ENCODE results near the gene AP3B1.

AP3B1 gene

DNA sequence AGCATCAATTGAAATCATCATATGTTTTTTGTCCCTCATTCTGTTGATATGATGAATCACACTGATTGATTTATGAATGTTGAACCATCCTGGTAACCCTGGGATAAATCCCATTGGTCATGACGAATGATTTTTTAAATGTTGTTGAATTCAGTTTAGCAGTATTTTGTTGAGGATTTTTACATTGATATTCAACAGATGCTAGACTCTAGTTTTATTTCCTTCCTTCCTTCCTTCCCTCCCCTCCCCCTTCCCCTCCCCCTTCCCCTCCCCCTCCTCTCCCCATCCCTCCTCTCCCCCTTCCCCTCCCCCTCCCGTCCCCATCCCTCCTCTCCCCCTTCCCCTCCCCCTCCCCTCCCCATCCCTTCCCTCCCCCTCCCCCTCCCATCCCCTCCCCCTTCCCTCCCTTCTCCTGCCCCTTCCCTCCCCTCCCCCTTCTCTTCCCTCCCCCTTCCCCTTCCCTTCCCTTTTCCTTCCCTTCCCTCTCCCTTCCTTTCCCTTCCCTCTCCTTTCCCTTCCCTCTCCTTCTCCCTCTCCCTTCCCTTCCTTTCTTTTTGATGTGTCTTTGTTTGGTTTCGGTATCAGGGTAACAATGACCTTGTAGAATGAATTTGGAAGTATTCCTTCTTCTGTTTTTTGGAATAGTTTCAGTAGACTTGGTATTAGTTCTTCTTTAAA lies 142.8 kb downstream of the AP3B1 start:
- TF ChIP-seq, protein P1, sequence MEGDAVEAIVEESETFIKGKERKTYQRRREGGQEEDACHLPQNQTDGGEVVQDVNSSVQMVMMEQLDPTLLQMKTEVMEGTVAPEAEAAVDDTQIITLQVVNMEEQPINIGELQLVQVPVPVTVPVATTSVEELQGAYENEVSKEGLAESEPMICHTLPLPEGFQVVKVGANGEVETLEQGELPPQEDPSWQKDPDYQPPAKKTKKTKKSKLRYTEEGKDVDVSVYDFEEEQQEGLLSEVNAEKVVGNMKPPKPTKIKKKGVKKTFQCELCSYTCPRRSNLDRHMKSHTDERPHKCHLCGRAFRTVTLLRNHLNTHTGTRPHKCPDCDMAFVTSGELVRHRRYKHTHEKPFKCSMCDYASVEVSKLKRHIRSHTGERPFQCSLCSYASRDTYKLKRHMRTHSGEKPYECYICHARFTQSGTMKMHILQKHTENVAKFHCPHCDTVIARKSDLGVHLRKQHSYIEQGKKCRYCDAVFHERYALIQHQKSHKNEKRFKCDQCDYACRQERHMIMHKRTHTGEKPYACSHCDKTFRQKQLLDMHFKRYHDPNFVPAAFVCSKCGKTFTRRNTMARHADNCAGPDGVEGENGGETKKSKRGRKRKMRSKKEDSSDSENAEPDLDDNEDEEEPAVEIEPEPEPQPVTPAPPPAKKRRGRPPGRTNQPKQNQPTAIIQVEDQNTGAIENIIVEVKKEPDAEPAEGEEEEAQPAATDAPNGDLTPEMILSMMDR (conservative IDR thresholded peaks at IDR 0.05), result no peak
- H3K27ac ChIP-seq, result no peak overlapping the region

DNA sequence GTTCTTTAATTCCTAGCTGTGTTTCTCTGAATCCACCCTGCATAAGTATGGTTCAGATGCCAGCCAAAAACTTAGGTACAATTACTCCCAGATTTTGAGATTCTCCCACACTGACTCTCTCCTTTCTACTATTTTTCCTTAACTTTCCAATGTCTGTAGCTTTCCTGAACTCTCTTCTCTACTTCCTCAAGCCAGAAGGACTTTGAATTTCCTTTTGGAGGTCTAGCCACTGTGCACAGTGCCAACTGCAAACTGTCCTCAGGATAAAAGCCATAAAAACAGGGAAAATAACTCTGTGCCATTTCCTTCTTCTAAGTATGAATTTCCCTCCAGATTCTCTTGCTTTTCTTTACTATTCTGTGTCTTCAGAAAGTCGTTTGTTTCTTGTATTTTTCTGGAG lies 157.2 kb downstream of the AP3B1 start:
- TF ChIP-seq, protein P1 (conservative IDR thresholded peaks at IDR 0.05), result no peak
- H3K27ac ChIP-seq, result no peak overlapping the region

DNA sequence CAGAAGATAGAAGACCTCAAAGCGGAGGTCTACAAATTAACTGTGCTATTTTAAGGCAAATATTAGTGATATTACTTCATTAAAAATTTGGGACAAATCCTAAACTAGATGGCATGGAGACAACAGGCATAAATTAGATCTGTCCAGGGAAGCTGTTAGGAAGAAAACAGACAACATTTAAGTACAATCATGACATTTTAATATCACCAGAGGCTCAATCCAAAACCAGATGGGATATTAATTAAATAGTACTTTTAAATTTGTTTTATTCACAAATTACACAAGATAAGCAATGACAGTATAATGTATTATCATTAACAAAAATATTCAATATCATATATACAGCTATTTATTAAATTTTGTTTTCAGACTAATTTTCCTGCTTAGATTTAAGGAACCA lies 161.1 kb downstream of the AP3B1 start:
- H3K27ac ChIP-seq, result no peak overlapping the region
- TF ChIP-seq, protein P1 (conservative IDR thresholded peaks at IDR 0.05), result no peak

DNA sequence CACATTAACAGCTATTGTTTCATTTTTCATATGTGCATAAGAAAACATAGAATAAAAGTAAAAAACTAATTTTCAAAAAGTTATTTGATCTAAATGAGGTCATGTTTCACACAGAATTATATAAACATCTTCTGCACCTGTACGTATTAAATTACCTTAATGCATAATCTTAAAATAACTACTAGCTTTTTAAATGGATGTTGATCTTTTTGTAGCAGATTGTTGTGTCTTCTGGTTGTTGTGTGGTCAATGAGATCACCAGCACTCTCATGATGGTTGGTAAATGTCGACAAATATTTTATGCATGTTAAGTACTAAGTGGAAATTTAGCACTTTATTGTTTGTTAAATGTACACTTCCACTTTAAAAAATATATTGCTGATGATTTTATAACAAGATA lies 162.0 kb downstream of the AP3B1 start:
- H3K27ac ChIP-seq, result no peak overlapping the region
- TF ChIP-seq, protein P1 (conservative IDR thresholded peaks at IDR 0.05), result no peak

DNA sequence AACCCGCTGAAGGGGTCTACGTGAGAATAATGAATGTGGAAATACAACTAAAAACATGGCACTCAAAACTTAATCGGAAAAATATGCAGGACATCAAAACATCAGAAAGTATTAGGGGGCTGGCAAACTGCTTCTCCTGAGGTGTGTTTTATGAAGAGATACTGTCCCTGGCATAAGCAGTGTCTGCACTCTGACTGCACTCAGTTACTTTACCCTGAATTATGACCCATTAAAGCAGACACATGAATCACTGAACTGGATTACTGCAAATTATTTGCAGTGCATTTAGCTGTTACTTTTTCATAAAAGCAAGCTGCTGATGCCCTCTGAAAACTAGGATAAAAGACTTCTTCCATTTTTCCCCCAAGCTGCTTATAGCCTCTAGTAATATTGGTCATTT lies 164.9 kb downstream of the AP3B1 start:
- TF ChIP-seq, protein P1 (conservative IDR thresholded peaks at IDR 0.05), result no peak
- peak overlapping the region; percentile 55 for H3K27ac ChIP-seq

DNA sequence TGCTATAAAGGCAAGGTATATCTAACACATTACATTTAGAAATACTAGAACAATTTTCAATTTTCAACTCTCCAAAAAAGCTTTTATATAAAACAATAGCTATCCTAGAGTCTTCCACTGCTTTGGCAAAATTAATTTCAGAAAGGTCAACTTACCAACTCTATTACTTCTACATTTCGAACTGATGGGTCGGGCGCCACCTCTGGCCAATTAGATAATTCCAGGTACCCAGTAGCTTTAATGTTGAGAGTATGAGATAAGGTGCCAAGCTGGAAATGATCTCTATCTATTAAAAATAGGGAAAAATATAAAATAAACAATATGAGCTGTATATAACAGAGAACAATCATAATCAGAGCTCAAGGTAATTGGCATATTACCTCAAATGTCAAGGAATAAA lies 166.6 kb downstream of the AP3B1 start:
- TF ChIP-seq, protein P1 (conservative IDR thresholded peaks at IDR 0.05), result peak; percentile 35
- H3K27ac ChIP-seq, result peak overlapping the region; percentile 55; the same call in 1 of the 2 replicates

DNA sequence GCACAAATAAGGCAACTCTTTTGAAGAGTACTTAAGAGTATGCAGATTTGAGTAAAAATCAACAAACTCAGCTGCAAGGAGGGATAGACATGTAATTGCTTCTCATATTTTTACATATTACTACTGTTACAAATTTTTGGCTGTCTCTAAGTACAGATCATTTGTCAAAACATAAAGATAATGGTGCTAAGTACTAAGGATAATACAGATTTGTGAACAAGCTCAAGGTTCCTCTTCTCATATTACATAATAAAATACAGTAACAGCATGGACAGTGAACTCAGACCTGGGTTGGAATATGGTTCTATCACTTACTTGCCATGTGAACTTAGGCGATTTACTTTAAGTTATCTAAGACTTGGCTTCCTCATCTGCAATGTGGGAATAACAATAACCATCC lies 168.0 kb downstream of the AP3B1 start:
- no peak overlapping the region for H3K27ac ChIP-seq
- TF ChIP-seq, protein P1 (conservative IDR thresholded peaks at IDR 0.05), result no peak
